HG02678 (cell line): ENCODE data around the gene SLC35F1.
"Not testable (repeated sequence)": the region's sequence is repeated elsewhere in the genome, so short reads cannot be mapped to it uniquely, and the experiment has no call there.

Experiments used
- ATAC-seq: cut with Tn5 transposase; IDR thresholded peaks from one replicate; pipeline ENCODE4 v1.9.1; 2021; ENCODE audit warnings: mild to moderate bottlenecking, moderate library complexity; ENCODE audit not compliant: unreplicated experiment

SLC35F1 gene

GRCh38 chr6:117989086-117989485 lies 82.0 kb downstream of the SLC35F1 start:
- no peak for ATAC-seq

- no peak for ATAC-seq
Measured at GRCh38 chr6:117990151-117990550, 83.1 kb downstream of the SLC35F1 start.

- ATAC-seq: no peak
Measured at GRCh38 chr6:117992856-117993255, 85.8 kb downstream of the SLC35F1 start.

- no peak for ATAC-seq
Measured at GRCh38 chr6:118012944-118013343, 105.9 kb downstream of the SLC35F1 start.

GRCh38 chr6:118016532-118016931 lies 109.5 kb downstream of the SLC35F1 start:
- ATAC-seq: no peak

- ATAC-seq: no peak
Measured at GRCh38 chr6:118017301-118017848, 110.3 kb downstream of the SLC35F1 start.

GRCh38 chr6:118023771-118024170 lies 116.7 kb downstream of the SLC35F1 start:
- ATAC-seq: no peak

GRCh38 chr6:118029967-118030366 lies 122.9 kb downstream of the SLC35F1 start:
- ATAC-seq: no peak

GRCh38 chr6:118037479-118037878 lies 130.4 kb downstream of the SLC35F1 start:
- ATAC-seq: not testable (repeated sequence)

GRCh38 chr6:118042855-118043254 lies 135.8 kb downstream of the SLC35F1 start:
- ATAC-seq: no peak

- no peak for ATAC-seq
Measured at GRCh38 chr6:118044275-118044674, 137.2 kb downstream of the SLC35F1 start.

GRCh38 chr6:118054082-118054481 lies 147.0 kb downstream of the SLC35F1 start:
- ATAC-seq: no peak

GRCh38 chr6:118061666-118062065 lies 154.6 kb downstream of the SLC35F1 start:
- ATAC-seq: no peak

- no peak for ATAC-seq
Measured at GRCh38 chr6:118080547-118080946, 173.5 kb downstream of the SLC35F1 start.

- no peak for ATAC-seq
Measured at GRCh38 chr6:118083711-118084110, 176.6 kb downstream of the SLC35F1 start.

- no peak for ATAC-seq
Measured at GRCh38 chr6:118085665-118086064, 178.6 kb downstream of the SLC35F1 start.

- no peak for ATAC-seq
Measured at GRCh38 chr6:118086159-118086558, 179.1 kb downstream of the SLC35F1 start.

GRCh38 chr6:118092086-118092485 lies 185.0 kb downstream of the SLC35F1 start:
- no peak for ATAC-seq

- no peak for ATAC-seq
Measured at GRCh38 chr6:118097576-118097975, 190.5 kb downstream of the SLC35F1 start.

- ATAC-seq: no peak
Measured at GRCh38 chr6:118100717-118101116, 193.7 kb downstream of the SLC35F1 start.

- no peak for ATAC-seq
Measured at GRCh38 chr6:118101220-118101619, 194.2 kb downstream of the SLC35F1 start.

- ATAC-seq: no peak
Measured at GRCh38 chr6:118101831-118102345, 194.8 kb downstream of the SLC35F1 start.

GRCh38 chr6:118102401-118102800 lies 195.3 kb downstream of the SLC35F1 start:
- no peak for ATAC-seq
